ENCODE data around the gene DPYSL4.
"Not testable (repeated sequence)": the region's sequence is repeated elsewhere in the genome, so short reads cannot be mapped to it uniquely, and the experiment has no call there.

The DPYSL4 gene

GRCh38 chr10:132208462-132209050 lies 21.8 kb downstream of the DPYSL4 start:
- no peak overlapping the region for H3K4me3 ChIP-seq (ENCODE audit: low read depth, low read length)
- TF ChIP-seq, protein P1, sequence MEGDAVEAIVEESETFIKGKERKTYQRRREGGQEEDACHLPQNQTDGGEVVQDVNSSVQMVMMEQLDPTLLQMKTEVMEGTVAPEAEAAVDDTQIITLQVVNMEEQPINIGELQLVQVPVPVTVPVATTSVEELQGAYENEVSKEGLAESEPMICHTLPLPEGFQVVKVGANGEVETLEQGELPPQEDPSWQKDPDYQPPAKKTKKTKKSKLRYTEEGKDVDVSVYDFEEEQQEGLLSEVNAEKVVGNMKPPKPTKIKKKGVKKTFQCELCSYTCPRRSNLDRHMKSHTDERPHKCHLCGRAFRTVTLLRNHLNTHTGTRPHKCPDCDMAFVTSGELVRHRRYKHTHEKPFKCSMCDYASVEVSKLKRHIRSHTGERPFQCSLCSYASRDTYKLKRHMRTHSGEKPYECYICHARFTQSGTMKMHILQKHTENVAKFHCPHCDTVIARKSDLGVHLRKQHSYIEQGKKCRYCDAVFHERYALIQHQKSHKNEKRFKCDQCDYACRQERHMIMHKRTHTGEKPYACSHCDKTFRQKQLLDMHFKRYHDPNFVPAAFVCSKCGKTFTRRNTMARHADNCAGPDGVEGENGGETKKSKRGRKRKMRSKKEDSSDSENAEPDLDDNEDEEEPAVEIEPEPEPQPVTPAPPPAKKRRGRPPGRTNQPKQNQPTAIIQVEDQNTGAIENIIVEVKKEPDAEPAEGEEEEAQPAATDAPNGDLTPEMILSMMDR (IDR thresholded peaks at IDR 0.05; ENCODE audit: borderline replicate concordance, insufficient read depth, low read depth, low read length), result no peak

DNA sequence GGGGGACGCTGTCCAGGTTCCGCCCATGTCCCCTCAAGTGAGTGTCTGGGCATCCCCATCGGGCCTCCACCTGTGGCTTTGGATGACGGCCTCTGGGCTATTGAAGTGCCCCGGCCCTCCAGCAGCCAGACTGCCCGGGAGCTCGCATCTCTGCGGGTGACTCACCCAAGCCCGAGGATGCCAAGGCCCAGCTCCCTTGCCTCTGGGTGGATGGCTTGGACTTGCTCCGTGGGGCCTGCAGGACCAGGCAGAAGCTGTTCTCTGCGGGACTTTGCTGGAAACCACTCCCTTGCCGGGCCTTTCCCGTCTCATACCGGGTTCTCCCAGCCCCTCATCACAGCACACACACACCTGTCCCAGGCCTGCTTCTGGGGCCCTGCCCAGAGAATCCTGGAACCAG lies 22.4 kb downstream of the DPYSL4 start:
- no peak overlapping the region for H3K4me3 ChIP-seq (ENCODE audit: low read depth, low read length)
- TF ChIP-seq, protein P1 (IDR thresholded peaks at IDR 0.05; ENCODE audit: borderline replicate concordance, insufficient read depth, low read depth, low read length), result no peak

- TF ChIP-seq, protein P1 (IDR thresholded peaks at IDR 0.05; ENCODE audit: borderline replicate concordance, insufficient read depth, low read depth, low read length), result no peak
- H3K4me3 ChIP-seq (ENCODE audit: low read depth, low read length), result no peak overlapping the region
These were observed 23.3 kb downstream of the DPYSL4 start for GRCh38 chr10:132209978-132210530.

DNA sequence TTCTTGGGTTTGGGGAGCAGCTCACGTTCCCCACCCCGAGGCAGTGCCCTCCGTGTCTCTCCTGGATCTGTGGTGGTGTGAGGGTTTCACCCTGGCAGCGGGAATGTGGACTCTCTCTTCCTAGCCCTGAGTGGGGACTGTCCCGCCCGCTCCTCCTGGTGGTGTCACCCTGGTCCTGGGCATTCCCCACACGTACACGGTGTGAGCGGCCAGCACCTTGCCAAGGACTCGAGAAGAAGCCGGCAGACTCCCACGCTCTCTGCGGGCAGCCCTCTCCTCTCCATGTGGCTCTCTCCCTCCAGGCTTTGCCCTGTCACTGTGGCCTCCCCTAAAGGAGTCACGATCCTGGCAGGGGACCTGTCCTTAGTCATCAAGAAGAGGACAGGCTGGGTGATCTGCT lies 24.0 kb downstream of the DPYSL4 start:
- TF ChIP-seq, protein P1 (IDR thresholded peaks at IDR 0.05; ENCODE audit: borderline replicate concordance, insufficient read depth, low read depth, low read length), result no peak

DNA sequence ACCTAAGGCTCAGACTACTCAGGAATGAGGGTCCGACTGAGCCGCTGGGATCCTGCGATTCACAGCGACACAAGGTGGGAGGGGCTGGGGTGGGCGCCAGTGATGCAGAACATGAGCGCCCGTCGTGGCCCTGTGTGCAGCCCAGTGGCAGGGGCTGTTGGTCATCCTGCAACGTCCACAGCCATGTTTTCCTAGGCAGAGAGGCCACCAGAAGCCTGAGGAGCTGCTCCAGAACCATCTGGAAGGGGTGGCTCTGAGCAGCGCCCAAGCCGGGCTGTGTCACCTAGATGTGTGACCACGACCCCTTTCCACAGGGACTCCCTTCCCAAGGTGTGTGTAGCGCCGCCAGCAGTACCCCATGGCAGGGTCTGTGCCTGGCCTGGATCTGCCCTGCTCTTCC lies 24.5 kb downstream of the DPYSL4 start:
- H3K4me3 ChIP-seq (ENCODE audit: low read depth, low read length), result no peak overlapping the region
- TF ChIP-seq, protein P1 (IDR thresholded peaks at IDR 0.05; ENCODE audit: borderline replicate concordance, insufficient read depth, low read depth, low read length), result no peak

More for the DNA sequence above, 24.0 kb downstream of the DPYSL4 start:
- no peak overlapping the region for H3K4me3 ChIP-seq (ENCODE audit: low read depth, low read length)

- TF ChIP-seq, protein P1 (IDR thresholded peaks at IDR 0.05; ENCODE audit: borderline replicate concordance, insufficient read depth, low read depth, low read length), result no peak
- H3K4me3 ChIP-seq (ENCODE audit: low read depth, low read length), result no peak overlapping the region
These were observed 26.1 kb downstream of the DPYSL4 start for GRCh38 chr10:132212816-132213215.

DNA sequence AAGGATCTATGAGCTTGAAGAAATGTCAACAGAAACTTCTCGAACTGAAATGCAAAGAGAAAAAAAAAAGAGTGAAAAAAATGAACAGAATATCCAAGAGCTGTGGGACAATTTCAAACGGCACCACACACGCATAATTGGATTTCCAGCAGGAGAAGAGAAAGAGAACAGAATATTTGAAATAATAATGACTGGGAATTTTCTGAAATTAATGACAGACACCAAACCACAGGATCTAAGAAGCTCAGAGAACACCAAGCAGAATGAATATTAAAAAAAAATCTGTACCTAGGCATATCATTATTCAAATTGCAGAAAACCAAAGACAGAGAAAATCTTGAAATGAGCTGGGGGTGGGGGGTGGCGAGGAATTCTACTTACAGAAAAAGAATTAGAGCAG lies 27.2 kb downstream of the DPYSL4 start:
- H3K4me3 ChIP-seq (ENCODE audit: low read depth, low read length), result no peak overlapping the region
- TF ChIP-seq, protein P1 (IDR thresholded peaks at IDR 0.05; ENCODE audit: borderline replicate concordance, insufficient read depth, low read depth, low read length), result no peak

DNA sequence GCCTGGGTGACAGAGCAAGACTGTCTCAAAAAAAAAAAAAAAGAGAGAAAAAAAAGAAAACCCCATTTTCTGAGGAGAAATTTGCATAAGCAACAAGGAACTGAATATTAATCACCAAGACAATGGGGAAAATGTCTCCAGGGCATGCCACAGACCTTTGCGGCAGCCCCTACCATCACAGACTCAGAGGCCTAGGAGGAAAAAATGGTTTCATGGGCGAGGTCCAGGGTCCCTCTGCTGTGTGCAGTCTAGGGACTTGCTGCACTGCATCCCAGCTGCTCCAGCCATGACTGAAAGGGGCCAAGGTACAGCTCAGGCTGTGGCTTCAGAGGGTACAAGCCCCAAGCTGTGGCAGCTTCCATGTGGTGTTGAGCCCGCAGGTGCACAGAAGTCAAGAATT lies 29.7 kb downstream of the DPYSL4 start:
- H3K4me3 ChIP-seq (ENCODE audit: low read depth, low read length), result not testable (repeated sequence)

Measured in GM12875 (cell line).